GM18519 (cell line): ENCODE data around the gene LRRC56.

ENCODE experiments used
- ATAC-seq: cut with Tn5 transposase; IDR thresholded peaks from one replicate; pipeline ENCODE4 v1.9.1; 2021; ENCODE audit warnings: mild to moderate bottlenecking, moderate library complexity; ENCODE audit not compliant: unreplicated experiment, low FRiP score

LRRC56 gene

GRCh38 chr11:592501-592900 lies 55.2 kb downstream of the LRRC56 start:
- no peak for ATAC-seq

GRCh38 chr11:592918-593317 lies 55.6 kb downstream of the LRRC56 start:
- no peak for ATAC-seq

- no peak for ATAC-seq
Observed at GRCh38 chr11:593347-593746, 56.0 kb downstream of the LRRC56 start.

- no peak for ATAC-seq
Observed at GRCh38 chr11:595400-595799, 58.1 kb downstream of the LRRC56 start.

GRCh38 chr11:596374-596773 lies 59.0 kb downstream of the LRRC56 start:
- ATAC-seq = no peak

GRCh38 chr11:597166-597725 lies 59.9 kb downstream of the LRRC56 start:
- no peak for ATAC-seq

GRCh38 chr11:598005-598680 lies 60.8 kb downstream of the LRRC56 start:
- no peak for ATAC-seq

GRCh38 chr11:601573-602245 lies 64.4 kb downstream of the LRRC56 start:
- no peak for ATAC-seq

GRCh38 chr11:603154-603553 lies 65.8 kb downstream of the LRRC56 start:
- ATAC-seq = no peak
